ENCODE data around the gene SETD1A. TPM values are rescaled to one million over a fixed set of nuclear protein-coding genes. Genes with fewer than 3 reads are reported as not detected.

SETD1A gene
- total RNA-seq, 1 experiment from 2014 or later, result 8.9 TPM

DNA sequence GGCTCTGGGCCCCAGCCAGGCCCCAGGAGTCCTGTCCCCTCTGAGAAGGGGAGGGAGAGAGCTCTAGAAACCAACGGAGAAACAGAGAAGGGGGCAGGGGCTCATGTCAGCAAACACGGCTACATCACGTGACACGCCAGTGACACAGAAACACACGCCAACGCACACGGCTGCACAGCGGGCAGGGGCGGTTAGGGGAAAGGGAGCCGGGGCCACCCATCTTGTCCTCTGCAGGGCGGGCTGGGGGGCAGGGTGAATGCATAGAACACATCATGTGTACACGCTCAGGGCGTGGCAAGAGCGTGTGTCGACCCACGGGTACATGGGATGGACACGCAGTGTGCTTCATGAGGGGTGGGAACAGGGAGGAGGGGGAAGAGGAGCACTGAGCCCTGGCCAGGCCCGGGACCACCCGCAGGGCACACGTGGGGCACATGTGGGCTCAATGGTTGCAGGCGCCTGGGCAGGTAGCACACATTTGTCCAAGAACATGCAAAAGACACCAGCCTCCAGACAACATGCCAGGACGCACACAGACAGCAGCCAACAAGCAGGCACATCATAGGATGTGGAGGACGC lies 32.0 kb downstream of the SETD1A start:
- no peak for DNase-seq
- Histone ChIP-seq H3K27me3 (no peaks in the 10 kb centered on the region), H3K9me3 (replicated peaks) (no peaks in the 10 kb centered on the region), H3K36me3 (no peaks in the 10 kb centered on the region; the same call in 1 of the 2 replicates), H3K4me3 (no peak overlapping the region), H3K4me1 (peaks cover 7% of the 10 kb centered on the region), H3K27ac (no peak overlapping the region)

- no peak overlapping the region for H3K27ac ChIP-seq
- no peak overlapping the region for H3K4me3 ChIP-seq
- H3K4me1 ChIP-seq, result peaks cover 4% of the 10 kb centered on the region
- no peaks in the 10 kb centered on the region for H3K36me3 ChIP-seq
- DNase-seq, result no peak
- H3K9me3 ChIP-seq (replicated peaks), result no peaks in the 10 kb centered on the region
- H3K27me3 ChIP-seq, result no peaks in the 10 kb centered on the region
These were observed 32.6 kb downstream of the SETD1A start for GRCh38 chr16:30990105-30990504.

DNA sequence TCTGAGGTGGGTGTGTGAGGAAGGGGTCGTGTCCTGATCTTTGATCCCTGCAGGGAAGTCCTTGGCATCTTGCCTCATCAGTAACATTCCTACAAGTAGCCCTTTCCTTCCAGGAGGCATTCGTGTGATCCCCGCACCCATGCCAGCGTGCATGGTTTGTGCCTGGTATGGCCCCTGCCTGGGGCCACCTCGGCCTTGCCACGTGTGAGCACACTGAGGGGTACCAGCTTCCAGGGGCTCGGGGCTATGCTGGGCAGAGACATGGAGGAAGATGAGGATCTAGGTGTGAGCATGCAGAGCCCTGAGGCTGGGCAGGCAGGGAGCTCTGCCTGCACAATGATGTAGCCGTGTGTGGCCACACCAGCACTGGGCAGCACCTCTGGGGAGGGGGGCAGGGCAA lies 33.5 kb downstream of the SETD1A start:
- Histone ChIP-seq H3K4me1 (no peaks in the 10 kb centered on the region), H3K9me3 (replicated peaks) (no peaks in the 10 kb centered on the region), H3K4me3 (no peak overlapping the region), H3K27ac (no peak overlapping the region), H3K27me3 (no peaks in the 10 kb centered on the region), H3K36me3 (no peaks in the 10 kb centered on the region)
- no peak for DNase-seq

- DNase-seq, result no peak
- Histone ChIP-seq H3K27me3 (no peaks in the 10 kb centered on the region), H3K4me3 (no peak overlapping the region), H3K9me3 (replicated peaks) (no peaks in the 10 kb centered on the region), H3K36me3 (no peaks in the 10 kb centered on the region), H3K4me1 (no peaks in the 10 kb centered on the region; the same call in 1 of the 2 replicates), H3K27ac (no peak overlapping the region)
These were observed 34.8 kb downstream of the SETD1A start for GRCh38 chr16:30992276-30992780.

GRCh38 chr16:30992931-30993816 lies 35.6 kb downstream of the SETD1A start:
- Histone ChIP-seq H3K36me3 (no peaks in the 10 kb centered on the region), H3K27ac (no peak overlapping the region)
- DNase-seq, result no peak

DNA sequence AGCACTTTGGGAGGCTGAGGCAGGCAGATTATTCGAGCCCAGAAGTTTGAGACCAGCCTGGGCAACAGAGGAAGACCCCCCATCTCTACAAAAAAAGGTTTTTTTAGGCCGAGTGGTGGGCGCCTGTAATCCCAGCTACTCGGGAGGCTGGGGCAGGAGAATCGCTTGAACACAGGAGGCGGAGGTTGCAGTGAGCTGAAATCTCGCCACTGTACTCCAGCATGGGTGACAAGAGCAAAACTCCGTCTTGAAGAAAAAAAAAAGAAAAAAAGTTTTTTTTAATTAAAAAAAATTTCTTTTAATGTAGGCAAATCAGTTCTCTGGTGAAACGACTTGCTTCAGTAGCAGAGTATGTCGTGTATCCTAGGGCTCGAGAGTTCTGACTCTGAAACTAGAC lies 38.4 kb downstream of the SETD1A start:
- Histone ChIP-seq H3K4me1 (peaks cover 18% of the 10 kb centered on the region), H3K9me3 (replicated peaks) (no peaks in the 10 kb centered on the region), H3K27me3 (no peaks in the 10 kb centered on the region), H3K4me3 (no peak overlapping the region), H3K27ac (no peak overlapping the region), H3K36me3 (no peaks in the 10 kb centered on the region)
- no peak for DNase-seq

More at GRCh38 chr16:30992931-30993816, 35.6 kb downstream of the SETD1A start:
- H3K9me3 ChIP-seq (replicated peaks), result no peaks in the 10 kb centered on the region
- no peaks in the 10 kb centered on the region for H3K27me3 ChIP-seq
- H3K4me3 ChIP-seq, result no peak overlapping the region
- peaks cover 8% of the 10 kb centered on the region for H3K4me1 ChIP-seq

GRCh38 chr16:30996324-30996984 lies 38.9 kb downstream of the SETD1A start:
- H3K4me3 ChIP-seq, result no peak overlapping the region
- no peaks in the 10 kb centered on the region for H3K36me3 ChIP-seq
- DNase-seq, result no peak
- no peaks in the 10 kb centered on the region for H3K27me3 ChIP-seq
- no peaks in the 10 kb centered on the region for H3K9me3 ChIP-seq (replicated peaks)
- H3K27ac ChIP-seq, result no peak overlapping the region
- peaks cover 18% of the 10 kb centered on the region for H3K4me1 ChIP-seq

GRCh38 chr16:30996985-30997724 lies 39.6 kb downstream of the SETD1A start:
- no peak for DNase-seq
- H3K4me3 ChIP-seq, result no peak overlapping the region
- no peaks in the 10 kb centered on the region for H3K27me3 ChIP-seq
- H3K4me1 ChIP-seq, result peaks cover 21% of the 10 kb centered on the region
- peak overlapping the region; percentile 69 for H3K27ac ChIP-seq
- H3K36me3 ChIP-seq, result no peaks in the 10 kb centered on the region
- no peaks in the 10 kb centered on the region for H3K9me3 ChIP-seq (replicated peaks)

GRCh38 chr16:30997725-30998711 lies 40.5 kb downstream of the SETD1A start:
- DNase-seq, result peak; percentile 70 to 72
- peaks cover 27% of the 10 kb centered on the region for H3K4me1 ChIP-seq
- peak overlapping the region; percentile 7 for H3K4me3 ChIP-seq
- no peaks in the 10 kb centered on the region for H3K27me3 ChIP-seq
- no peaks in the 10 kb centered on the region for H3K36me3 ChIP-seq
- no peaks in the 10 kb centered on the region for H3K9me3 ChIP-seq (replicated peaks)
- H3K27ac ChIP-seq, result peak overlapping the region; percentile 69

GRCh38 chr16:30998852-30999761 lies 41.6 kb downstream of the SETD1A start:
- no peak overlapping the region for H3K4me3 ChIP-seq
- H3K27ac ChIP-seq, result peak overlapping the region; percentile 69
- no peak for DNase-seq
- H3K36me3 ChIP-seq, result no peaks in the 10 kb centered on the region
- H3K9me3 ChIP-seq (replicated peaks), result no peaks in the 10 kb centered on the region
- no peaks in the 10 kb centered on the region for H3K27me3 ChIP-seq
- H3K4me1 ChIP-seq, result peaks cover 27% of the 10 kb centered on the region

- no peak overlapping the region for H3K27ac ChIP-seq
- H3K4me1 ChIP-seq, result peaks cover 27% of the 10 kb centered on the region
These were observed 43.3 kb downstream of the SETD1A start for GRCh38 chr16:31000671-31001382.

DNA sequence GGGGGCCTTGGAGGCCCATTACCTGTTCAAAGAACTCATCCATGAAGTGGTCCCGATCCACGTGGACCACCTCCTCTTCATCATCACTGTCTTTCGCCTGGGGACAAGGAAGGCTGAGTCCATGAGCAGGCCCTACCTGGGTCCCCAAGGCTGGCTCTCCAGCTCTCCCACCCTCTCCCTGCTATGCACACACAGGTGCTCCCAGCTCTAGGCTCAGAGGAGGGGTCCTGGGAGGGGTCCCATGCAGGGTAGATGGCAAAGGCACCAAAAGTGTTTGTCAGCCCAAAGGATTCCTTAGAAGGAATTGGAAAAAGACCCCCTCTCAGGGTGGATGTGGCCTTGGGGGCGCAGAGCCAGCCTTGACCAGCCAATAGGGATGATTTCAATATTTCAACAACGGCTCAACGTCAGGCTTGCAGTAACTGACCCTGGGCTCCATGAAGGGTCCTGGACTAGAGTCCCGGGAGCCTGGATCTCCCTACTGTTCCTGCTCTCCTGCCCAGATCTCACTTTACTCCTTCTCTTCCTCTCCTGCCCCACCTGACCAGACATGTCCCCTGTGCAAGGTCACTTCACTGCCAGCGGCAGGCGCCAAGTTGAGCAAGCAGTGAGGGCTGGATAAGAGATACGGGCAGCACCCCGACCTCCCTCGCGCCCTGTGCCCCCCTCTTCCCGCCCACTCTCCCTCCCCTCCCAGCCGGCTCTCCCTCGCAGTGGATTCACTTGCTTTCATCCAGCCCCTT lies 44.1 kb downstream of the SETD1A start:
- Histone ChIP-seq H3K36me3 (no peaks in the 10 kb centered on the region), H3K27me3 (no peaks in the 10 kb centered on the region), H3K4me1 (peaks cover 27% of the 10 kb centered on the region), H3K27ac (no peak overlapping the region), H3K9me3 (replicated peaks) (no peaks in the 10 kb centered on the region), H3K4me3 (no peak overlapping the region)
- DNase-seq, result no peak

More at GRCh38 chr16:31000671-31001382, 43.3 kb downstream of the SETD1A start:
- Histone ChIP-seq H3K36me3 (no peaks in the 10 kb centered on the region), H3K9me3 (replicated peaks) (no peaks in the 10 kb centered on the region), H3K4me3 (no peak overlapping the region), H3K27me3 (no peaks in the 10 kb centered on the region)
- DNase-seq, result no peak
